ENCODE measurements around the gene ZNF804B. TPM values are rescaled to one million over a fixed set of nuclear protein-coding genes. Genes with fewer than 3 reads are reported as not detected.
A peak's percentile ranks its signal among the peaks of the same experiment; 100 is the strongest.

Gene ZNF804B
- total RNA-seq, 8 experiments from 2014 or later: 0.08 to 0.57 (median 0.18) TPM

GRCh38 chr7:89311886-89312285 lies 552.4 kb downstream of the ZNF804B start:
- WGBS, 10 experiments: 20 to 100% (median 92%) methylated on average over 1 to 4 of the region's 4 CpGs; no CpG with 5 or more reads in 3 of the 10 experiments

GRCh38 chr7:89312551-89312950 lies 553.1 kb downstream of the ZNF804B start:
- in situ Hi-C loops (cut with MboI; ENCODE audit: low pct_unique_long_range_greater_than_20kb in 2 of 9, low sequenced_read_pairs in 9 of 9, unreplicated experiment in 9 of 9): no loop called here
- no peak overlapping the region for H3K4me3 ChIP-seq
- no peak overlapping the region for H3K27ac ChIP-seq
- H3K4me1 ChIP-seq (replicated peaks in 1 of 2): no peaks in the 10 kb centered on the region
- ATAC-seq (replicated peaks in 6 of 8): peak in 1 of 8 experiments; percentile 59

More at GRCh38 chr7:89311886-89312285, 552.4 kb downstream of the ZNF804B start:
- Histone ChIP-seq H3K4me1 (replicated peaks in 1 of 2) (no peaks in the 10 kb centered on the region), H3K27ac (no peak overlapping the region), H3K4me3 (no peak overlapping the region)
- in situ Hi-C loops (cut with MboI; ENCODE audit: low pct_unique_long_range_greater_than_20kb in 2 of 9, low sequenced_read_pairs in 9 of 9, unreplicated experiment in 9 of 9): no loop called here
- ATAC-seq (replicated peaks in 6 of 8): no peak

- Histone ChIP-seq H3K4me1 (replicated peaks in 1 of 2) (no peaks in the 10 kb centered on the region), H3K4me3 (no peak overlapping the region), H3K27ac (no peak overlapping the region)
- in situ Hi-C loops (cut with MboI; ENCODE audit: low pct_unique_long_range_greater_than_20kb in 2 of 9, low sequenced_read_pairs in 9 of 9, unreplicated experiment in 9 of 9): no loop called here
- WGBS, 10 experiments: 0 to 40% (median 16%) methylated on average over 1 of the region's 1 CpG; no CpG with 5 or more reads in 4 of the 10 experiments
- ATAC-seq (replicated peaks in 6 of 8): no peak
These were observed 557.2 kb downstream of the ZNF804B start for GRCh38 chr7:89316584-89317251.

- H3K4me1 ChIP-seq (replicated peaks in 1 of 2): peaks cover 0 to 17% of the 10 kb centered on the region in 2 donors
- H3K27ac ChIP-seq: no peak overlapping the region
- ATAC-seq (replicated peaks in 6 of 8): no peak
- 0 to 84% (median 23%) methylated on average over 1 of the region's 1 CpG; no CpG with 5 or more reads in 2 of the 10 experiments for WGBS, 10 experiments
- in situ Hi-C loops (cut with MboI; ENCODE audit: low pct_unique_long_range_greater_than_20kb in 2 of 9, low sequenced_read_pairs in 9 of 9, unreplicated experiment in 9 of 9): no loop called here
- H3K4me3 ChIP-seq: no peak overlapping the region
These were observed 572.5 kb downstream of the ZNF804B start for GRCh38 chr7:89332026-89332425.

GRCh38 chr7:89334797-89335196 lies 575.3 kb downstream of the ZNF804B start:
- 57 to 100% (median 93%) methylated on average over 1 of the region's 1 CpG; no CpG with 5 or more reads in 4 of the 10 experiments for WGBS, 10 experiments
- in situ Hi-C loops (cut with MboI; ENCODE audit: low pct_unique_long_range_greater_than_20kb in 2 of 9, low sequenced_read_pairs in 9 of 9, unreplicated experiment in 9 of 9): no loop called here

GRCh38 chr7:89335490-89335889 lies 576.0 kb downstream of the ZNF804B start:
- in situ Hi-C loops (cut with MboI; ENCODE audit: low pct_unique_long_range_greater_than_20kb in 2 of 9, low sequenced_read_pairs in 9 of 9, unreplicated experiment in 9 of 9): no loop called here
- no peak overlapping the region for H3K4me3 ChIP-seq
- H3K27ac ChIP-seq: no peak overlapping the region
- ATAC-seq (replicated peaks in 6 of 8): no peak
- WGBS, 10 experiments: 20 to 100% (median 78%) methylated on average over 1 to 3 of the region's 3 CpGs; no CpG with 5 or more reads in 1 of the 10 experiments
- H3K4me1 ChIP-seq (replicated peaks in 1 of 2): peaks cover 0 to 22% of the 10 kb centered on the region in 2 donors

More at GRCh38 chr7:89334797-89335196, 575.3 kb downstream of the ZNF804B start:
- Histone ChIP-seq H3K4me1 (replicated peaks in 1 of 2) (peaks cover 0 to 22% of the 10 kb centered on the region in 2 donors), H3K4me3 (no peak overlapping the region), H3K27ac (no peak overlapping the region)
- ATAC-seq (replicated peaks in 6 of 8): no peak

GRCh38 chr7:89336121-89336520 lies 576.6 kb downstream of the ZNF804B start:
- H3K4me3 ChIP-seq: no peak overlapping the region
- in situ Hi-C loops (cut with MboI; ENCODE audit: low pct_unique_long_range_greater_than_20kb in 2 of 9, low sequenced_read_pairs in 9 of 9, unreplicated experiment in 9 of 9): no loop called here
- peaks cover 0 to 22% of the 10 kb centered on the region in 2 donors for H3K4me1 ChIP-seq (replicated peaks in 1 of 2)
- 10 to 91% (median 77%) methylated on average over 1 to 5 of the region's 5 CpGs for WGBS, 10 experiments
- H3K27ac ChIP-seq: no peak overlapping the region
- peak in 5 of 8 experiments; percentile 50 to 92 (median 73) for ATAC-seq (replicated peaks in 6 of 8)

GRCh38 chr7:89339748-89340147 lies 580.2 kb downstream of the ZNF804B start:
- in situ Hi-C loops (cut with MboI; ENCODE audit: low pct_unique_long_range_greater_than_20kb in 2 of 9, low sequenced_read_pairs in 9 of 9, unreplicated experiment in 9 of 9): no loop called here
- no peak overlapping the region for H3K4me3 ChIP-seq
- WGBS, 10 experiments: 0 to 77% (median 45%) methylated on average over 2 to 3 of the region's 3 CpGs
- no peak for ATAC-seq (replicated peaks in 6 of 8)
- H3K4me1 ChIP-seq (replicated peaks in 1 of 2): peaks cover 0 to 22% of the 10 kb centered on the region in 2 donors
- H3K27ac ChIP-seq: no peak overlapping the region

GRCh38 chr7:89357121-89357520 lies 597.6 kb downstream of the ZNF804B start:
- in situ Hi-C loops (cut with MboI; ENCODE audit: low pct_unique_long_range_greater_than_20kb in 2 of 9, low sequenced_read_pairs in 9 of 9, unreplicated experiment in 9 of 9): no loop called here
- Histone ChIP-seq H3K27ac (no peak overlapping the region), H3K4me3 (no peak overlapping the region), H3K4me1 (replicated peaks in 1 of 2) (no peaks in the 10 kb centered on the region)
- no peak for ATAC-seq (replicated peaks in 6 of 8)
- WGBS, 10 experiments: 0 to 50% (median 8%) methylated on average over 1 of the region's 1 CpG; no CpG with 5 or more reads in 7 of the 10 experiments

GRCh38 chr7:89377219-89377618 lies 617.7 kb downstream of the ZNF804B start:
- WGBS, 10 experiments: 7 to 98% (median 67%) methylated on average over 1 to 3 of the region's 3 CpGs; no CpG with 5 or more reads in 1 of the 10 experiments
- no peak for ATAC-seq (replicated peaks in 6 of 8)
- no peak overlapping the region for H3K27ac ChIP-seq
- no peaks in the 10 kb centered on the region for H3K4me1 ChIP-seq (replicated peaks in 1 of 2)
- no peak overlapping the region for H3K4me3 ChIP-seq
- in situ Hi-C loops (cut with MboI; ENCODE audit: low pct_unique_long_range_greater_than_20kb in 2 of 9, low sequenced_read_pairs in 9 of 9, unreplicated experiment in 9 of 9): no loop called here

- whole genome bisulfite sequencing, 10 experiments: 23 to 100% (median 93%) methylated on average over 1 of the region's 1 CpG; no CpG with 5 or more reads in 2 of the 10 experiments
- H3K4me3 ChIP-seq: no peak overlapping the region
- no peak overlapping the region for H3K27ac ChIP-seq
- in situ Hi-C loops (cut with MboI; ENCODE audit: low pct_unique_long_range_greater_than_20kb in 2 of 9, low sequenced_read_pairs in 9 of 9, unreplicated experiment in 9 of 9): no loop called here
- H3K4me1 ChIP-seq (replicated peaks in 1 of 2): no peaks in the 10 kb centered on the region
- ATAC-seq (replicated peaks in 6 of 8): no peak
These were observed 625.9 kb downstream of the ZNF804B start for GRCh38 chr7:89385411-89385810.
